HEK293T (cell line): ENCODE results near the gene SUCLG2.

Source experiments
- CTCF ChIA-PET: fragments of 350-600 bp; formaldehyde crosslinking; extraction: SDS; loops from one replicate; lab custom pipeline; 2021; ENCODE audit warnings: antibody characterized with exemption, inconsistent platforms; lab: Yijun Ruan, JAX
- POLR2A ChIA-PET: fragments of 350-600 bp; formaldehyde crosslinking; extraction: SDS; loops from one replicate; lab custom pipeline; 2020; ENCODE audit warnings: antibody characterized with exemption, inconsistent platforms; lab: Yijun Ruan, JAX
- DNase-seq: peaks from one replicate; pipeline ENCODE4 v3.0.0; 2012; ENCODE audit warnings: mixed read lengths; ENCODE audit errors: extremely low spot score
- ARNT ChIP-seq: fragments of 450-650 bp; IDR thresholded peaks from 2 replicates; pipeline ENCODE4 v1.6.1; 2017; ENCODE audit warnings: mild to moderate bottlenecking
- BHLHE40 ChIP-seq: fragments of 450-650 bp; IDR thresholded peaks from 2 replicates; pipeline ENCODE4 v1.6.1; 2016; ENCODE audit warnings: mild to moderate bottlenecking, moderate library complexity, borderline replicate concordance
- CTBP1 ChIP-seq: fragments of 450-650 bp; IDR thresholded peaks from 2 replicates; pipeline ENCODE4 v1.6.1; 2016; ENCODE audit warnings: borderline replicate concordance
- ELF4 ChIP-seq: fragments of 450-650 bp; IDR thresholded peaks from 2 replicates; pipeline ENCODE4 v1.6.1; 2017; ENCODE audit warnings: antibody characterized with exemption
- FOXA1 ChIP-seq: fragments of 450-650 bp; IDR thresholded peaks from 2 replicates; pipeline ENCODE4 v1.6.1; 2016; ENCODE audit warnings: mild to moderate bottlenecking
- FOXK2 ChIP-seq: fragments of 450-650 bp; IDR thresholded peaks from 2 replicates; pipeline ENCODE4 v1.6.1; 2016; ENCODE audit warnings: mild to moderate bottlenecking
- FOXM1 ChIP-seq: fragments of 450-650 bp; IDR thresholded peaks from 2 replicates; pipeline ENCODE4 v1.6.1; 2017; ENCODE audit warnings: mild to moderate bottlenecking, borderline replicate concordance
- HDGF ChIP-seq: fragments of 450-650 bp; IDR thresholded peaks from 2 replicates; pipeline ENCODE4 v1.6.1; 2017; ENCODE audit warnings: antibody characterized with exemption, borderline replicate concordance
- L3MBTL2 ChIP-seq: fragments of 450-650 bp; conservative IDR thresholded peaks from 2 replicates; pipeline ENCODE4 v1.6.1; 2016; ENCODE audit warnings: mild to moderate bottlenecking
- LEF1 ChIP-seq: fragments of 450-650 bp; IDR thresholded peaks from 2 replicates; pipeline ENCODE4 v1.6.1; 2017; ENCODE audit warnings: mild to moderate bottlenecking, borderline replicate concordance
- NFRKB ChIP-seq: fragments of 450-650 bp; IDR thresholded peaks from 2 replicates; pipeline ENCODE4 v1.6.1; 2016; ENCODE audit warnings: mild to moderate bottlenecking, moderate library complexity
- SP1 ChIP-seq: fragments of 450-650 bp; IDR thresholded peaks from 2 replicates; pipeline ENCODE4 v1.6.1; 2017
- SUZ12 ChIP-seq: fragments of 450-650 bp; IDR thresholded peaks from 2 replicates; pipeline ENCODE4 v1.6.1; 2016; ENCODE audit warnings: mild to moderate bottlenecking
- TARDBP ChIP-seq: fragments of 450-650 bp; IDR thresholded peaks from 2 replicates; pipeline ENCODE4 v1.6.1; 2016
- ZNF384 ChIP-seq: fragments of 450-650 bp; IDR thresholded peaks from 2 replicates; pipeline ENCODE4 v1.6.1; 2016
- TF ChIP-seq, protein P1 (sequence below): fragments of 450-650 bp; IDR thresholded peaks from 2 replicates; pipeline ENCODE4 v1.6.1; 2016

SUCLG2 gene

GRCh38 chr3:67648701-67649100 lies 5.7 kb downstream of the SUCLG2 start:
- DNase-seq = no peak
- POLR2A ChIA-PET = no interaction called here
- TF ChIP-seq CTBP1 = no peak
- CTCF ChIA-PET = no interaction called here

- DNase-seq = no peak
- TF ChIP-seq FOXK2 (no peak), SP1 (no peak), ARNT (no peak), SUZ12 (no peak), HDGF (no peak), FOXM1 (no peak), LEF1 (no peak), FOXA1 (no peak), BHLHE40 (no peak), TARDBP (no peak), ZNF384 (no peak), L3MBTL2 (no peak), NFRKB (no peak)
- TF ChIP-seq, protein P1, sequence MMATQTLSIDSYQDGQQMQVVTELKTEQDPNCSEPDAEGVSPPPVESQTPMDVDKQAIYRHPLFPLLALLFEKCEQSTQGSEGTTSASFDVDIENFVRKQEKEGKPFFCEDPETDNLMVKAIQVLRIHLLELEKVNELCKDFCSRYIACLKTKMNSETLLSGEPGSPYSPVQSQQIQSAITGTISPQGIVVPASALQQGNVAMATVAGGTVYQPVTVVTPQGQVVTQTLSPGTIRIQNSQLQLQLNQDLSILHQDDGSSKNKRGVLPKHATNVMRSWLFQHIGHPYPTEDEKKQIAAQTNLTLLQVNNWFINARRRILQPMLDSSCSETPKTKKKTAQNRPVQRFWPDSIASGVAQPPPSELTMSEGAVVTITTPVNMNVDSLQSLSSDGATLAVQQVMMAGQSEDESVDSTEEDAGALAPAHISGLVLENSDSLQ = no peak
- CTCF ChIA-PET = no interaction called here
- POLR2A ChIA-PET = no interaction called here
These were observed 6.2 kb downstream of the SUCLG2 start for GRCh38 chr3:67648229-67648628.

DNA sequence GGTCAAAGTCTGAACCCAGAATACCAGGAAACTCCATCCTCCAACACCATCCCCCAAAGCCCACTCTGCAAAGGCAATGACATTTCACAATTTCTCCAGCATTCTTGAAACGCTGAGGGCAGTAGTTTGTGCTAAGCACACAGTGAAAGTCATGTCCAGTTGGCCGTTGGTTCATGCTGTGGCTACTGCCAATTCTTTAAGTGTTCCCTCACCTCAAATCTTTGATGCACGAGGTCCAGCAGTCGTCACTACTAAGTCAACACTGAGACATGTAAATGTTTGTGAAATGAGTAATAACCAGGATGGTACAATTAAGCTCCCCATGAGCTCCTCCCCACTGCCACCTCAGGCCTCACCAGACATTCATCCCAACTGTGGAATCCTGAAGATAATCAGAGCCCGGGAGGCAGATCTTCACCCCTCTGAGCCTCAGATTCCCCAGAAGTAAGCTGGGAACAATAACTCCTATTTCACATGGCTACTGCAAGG lies 7.0 kb downstream of the SUCLG2 start:
- ChIA-PET CTCF (no interaction called here), POLR2A (no interaction called here)
- DNase-seq = no peak
- TF ChIP-seq, protein P1 = no peak
- TF ChIP-seq ELF4 = no peak
- TF ChIP-seq BHLHE40 = no peak
- TF ChIP-seq SUZ12 = no peak
- TF ChIP-seq SP1 = no peak
- no peak for TF ChIP-seq CTBP1
- TF ChIP-seq ZNF384 = no peak
- no peak for TF ChIP-seq TARDBP
- TF ChIP-seq NFRKB = no peak
- no peak for TF ChIP-seq FOXK2
- no peak for TF ChIP-seq FOXM1
- TF ChIP-seq HDGF = no peak
- no peak for TF ChIP-seq L3MBTL2
- no peak for TF ChIP-seq LEF1
- no peak for TF ChIP-seq FOXA1
- TF ChIP-seq ARNT = no peak

- no peak for TF ChIP-seq SUZ12
- TF ChIP-seq, protein P1 = no peak
- no peak for TF ChIP-seq TARDBP
- TF ChIP-seq FOXM1 = no peak
- TF ChIP-seq SP1 = no peak
- TF ChIP-seq FOXK2 = no peak
- TF ChIP-seq ARNT = no peak
- no peak for TF ChIP-seq LEF1
- no peak for TF ChIP-seq CTBP1
- TF ChIP-seq L3MBTL2 = no peak
- no peak for TF ChIP-seq HDGF
- TF ChIP-seq ELF4 = no peak
- TF ChIP-seq BHLHE40 = no peak
- no peak for TF ChIP-seq NFRKB
- no peak for TF ChIP-seq ZNF384
- no peak for TF ChIP-seq FOXA1
- no peak for DNase-seq
- POLR2A ChIA-PET = no interaction called here
- CTCF ChIA-PET = interaction anchor here (0.7 kb wide), 1 partner anchor 1255 kb away, joined by 3 read pairs; no protein-coding TSS in a partner anchor
These were observed 7.7 kb downstream of the SUCLG2 start for GRCh38 chr3:67646586-67647234.

GRCh38 chr3:67644827-67645226 lies 9.6 kb downstream of the SUCLG2 start:
- TF ChIP-seq FOXA1 (no peak), TARDBP (no peak), SUZ12 (no peak), ZNF384 (no peak), NFRKB (no peak), ARNT (no peak), FOXM1 (no peak), ELF4 (no peak), HDGF (no peak), LEF1 (no peak), L3MBTL2 (no peak), SP1 (no peak), FOXK2 (no peak), CTBP1 (no peak)
- TF ChIP-seq, protein P1 = no peak
- CTCF ChIA-PET = no interaction called here
- POLR2A ChIA-PET = no interaction called here
- no peak for DNase-seq
